Parathyroid adenoma (tissue), 2 donors: ENCODE data around the gene RNF183.
"Not testable (repeated sequence)": the region's sequence is repeated elsewhere in the genome, so short reads cannot be mapped to it uniquely, and the experiment has no call there.

ENCODE experiments used
- H2AFZ ChIP-seq: fragments of 300-600 bp; sonication (generic); one replicate; pipeline ENCODE4 v1.7.0; 2017; ENCODE audit warnings: antibody characterized with exemption, mild to moderate bottlenecking
- H3K27ac ChIP-seq: fragments of 300-600 bp; sonication (generic); one replicate; pipeline ENCODE4 v1.7.0; 2017
- H3K27me3 ChIP-seq: fragments of 300-600 bp; sonication (generic); one replicate; pipeline ENCODE4 v1.7.0; 2017; ENCODE audit warnings: low read length; ENCODE audit not compliant: control insufficient read depth, insufficient read depth
- H3K36me3 ChIP-seq: fragments of 300-600 bp; sonication (generic); one replicate; pipeline ENCODE4 v1.7.0; 2017; ENCODE audit warnings: low read length; ENCODE audit not compliant: control insufficient read depth, insufficient read depth
- H3K4me1 ChIP-seq: fragments of 300-600 bp; sonication (generic); one replicate; pipeline ENCODE4 v1.7.0; 2017; ENCODE audit warnings: control low read depth
- H3K4me2 ChIP-seq: fragments of 300-600 bp; sonication (generic); one replicate; pipeline ENCODE4 v1.7.0; 2017; ENCODE audit warnings: low read length
- H3K4me3 ChIP-seq: fragments of 300-600 bp; sonication (generic); one replicate; pipeline ENCODE4 v1.7.0; 2017; ENCODE audit warnings: low read depth, low read length
- H3K79me2 ChIP-seq: fragments of 300-600 bp; sonication (generic); one replicate; pipeline ENCODE4 v1.7.0; 2017; ENCODE audit warnings: control low read depth
- H3K9ac ChIP-seq: fragments of 300-600 bp; sonication (generic); one replicate; pipeline ENCODE4 v1.7.0; 2017; ENCODE audit warnings: mild to moderate bottlenecking
- H3K9me3 ChIP-seq: fragments of 300-600 bp; sonication (generic); one replicate; pipeline ENCODE4 v1.7.0; 2017; ENCODE audit warnings: low read length; ENCODE audit not compliant: control insufficient read depth
- CTCF ChIP-seq: fragments of 300-600 bp; sonication (generic); IDR thresholded peaks from one replicate; pipeline ENCODE4 v1.7.0; 2017; ENCODE audit warnings: antibody characterized with exemption, mild to moderate bottlenecking
- donor health status: primary hyperparathyroidism.

The RNF183 gene

GRCh38 chr9:113298924-113299770 is 4.0 kb downstream of the RNF183 start:
- H3K4me1 ChIP-seq = no peaks in the 10 kb centered on the region
- H3K9ac ChIP-seq = no peak overlapping the region
- H3K27me3 ChIP-seq = no peaks in the 10 kb centered on the region
- no peak for TF ChIP-seq CTCF
- H2AFZ ChIP-seq = no peak overlapping the region
- no peak overlapping the region for H3K27ac ChIP-seq
- H3K4me2 ChIP-seq = no peak overlapping the region
- H3K36me3 ChIP-seq = no peaks in the 10 kb centered on the region
- H3K9me3 ChIP-seq = no peaks in the 10 kb centered on the region
- no peaks in the 10 kb centered on the region for H3K79me2 ChIP-seq
- no peak overlapping the region for H3K4me3 ChIP-seq

- Histone ChIP-seq H3K9ac (no peak overlapping the region), H3K9me3 (no peaks in the 10 kb centered on the region), H3K36me3 (no peaks in the 10 kb centered on the region), H3K79me2 (no peaks in the 10 kb centered on the region), H3K4me2 (no peak overlapping the region), H3K27me3 (no peaks in the 10 kb centered on the region), H3K27ac (no peak overlapping the region), H2AFZ (no peak overlapping the region), H3K4me3 (no peak overlapping the region), H3K4me1 (no peaks in the 10 kb centered on the region)
- no peak for TF ChIP-seq CTCF
These were observed 4.9 kb downstream of the RNF183 start for GRCh38 chr9:113298311-113298710.

- H3K4me1 ChIP-seq = no peaks in the 10 kb centered on the region
- H3K27me3 ChIP-seq = no peaks in the 10 kb centered on the region
- no peaks in the 10 kb centered on the region for H3K79me2 ChIP-seq
- no peak overlapping the region for H3K27ac ChIP-seq
- TF ChIP-seq CTCF = no peak
- no peak overlapping the region for H3K4me2 ChIP-seq
- no peak overlapping the region for H3K9ac ChIP-seq
- no peaks in the 10 kb centered on the region for H3K36me3 ChIP-seq
- no peak overlapping the region for H3K4me3 ChIP-seq
- no peak overlapping the region for H2AFZ ChIP-seq
- no peaks in the 10 kb centered on the region for H3K9me3 ChIP-seq
These were observed 6.2 kb downstream of the RNF183 start for GRCh38 chr9:113296796-113297558.

- H3K27ac ChIP-seq, H3K4me2 ChIP-seq, H3K79me2 ChIP-seq, H3K9ac ChIP-seq, H3K36me3 ChIP-seq, H3K9me3 ChIP-seq, H3K4me3 ChIP-seq, H3K4me1 ChIP-seq, H3K27me3 ChIP-seq: not testable (repeated sequence)
- H2AFZ ChIP-seq = peak overlapping the region; percentile 11
These were observed 6.9 kb downstream of the RNF183 start for GRCh38 chr9:113296247-113296646.

GRCh38 chr9:113293285-113293878 is 9.8 kb downstream of the RNF183 start:
- Histone ChIP-seq H3K79me2 (no peaks in the 10 kb centered on the region), H3K4me2 (no peak overlapping the region), H3K9ac (no peak overlapping the region), H3K4me3 (no peak overlapping the region), H3K4me1 (no peaks in the 10 kb centered on the region), H3K9me3 (no peaks in the 10 kb centered on the region), H3K27ac (no peak overlapping the region), H3K27me3 (no peaks in the 10 kb centered on the region), H3K36me3 (no peaks in the 10 kb centered on the region), H2AFZ (no peak overlapping the region)
- no peak for TF ChIP-seq CTCF
